Measurements from ENCODE around the gene ELK4.

The ELK4 gene

DNA sequence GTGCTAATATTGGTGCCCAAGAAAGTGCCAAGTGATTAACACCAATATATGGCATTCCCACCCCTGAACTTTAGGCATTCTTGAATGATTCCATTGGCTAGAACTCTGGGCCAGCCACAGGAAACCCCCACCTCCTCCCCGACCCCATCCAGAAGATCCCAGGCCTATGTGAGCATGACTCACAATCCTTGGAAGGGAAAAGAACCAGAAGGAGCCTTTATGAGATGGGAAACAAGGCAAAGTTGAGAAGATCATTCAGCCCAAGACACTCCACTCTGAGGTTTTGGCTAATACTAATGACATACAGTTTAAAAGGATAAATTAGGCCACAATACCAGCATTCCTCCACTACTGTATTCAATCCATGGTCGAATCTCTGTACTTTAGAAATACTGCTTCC lies 21.8 kb downstream of the ELK4 start:
- H3K4me1 Mint-ChIP-seq = peaks cover 35% of the 10 kb centered on the region
- no peaks in the 10 kb centered on the region for H3K27me3 Mint-ChIP-seq
- no peak for DNase-seq
- CTCF ChIA-PET = no interaction called here
- H3K9me3 Mint-ChIP-seq = no peaks in the 10 kb centered on the region
- H3K4me3 Mint-ChIP-seq = no peak overlapping the region
- no peak overlapping the region for H3K27ac Mint-ChIP-seq
- H3K36me3 Mint-ChIP-seq = peaks cover 43% of the 10 kb centered on the region

DNA sequence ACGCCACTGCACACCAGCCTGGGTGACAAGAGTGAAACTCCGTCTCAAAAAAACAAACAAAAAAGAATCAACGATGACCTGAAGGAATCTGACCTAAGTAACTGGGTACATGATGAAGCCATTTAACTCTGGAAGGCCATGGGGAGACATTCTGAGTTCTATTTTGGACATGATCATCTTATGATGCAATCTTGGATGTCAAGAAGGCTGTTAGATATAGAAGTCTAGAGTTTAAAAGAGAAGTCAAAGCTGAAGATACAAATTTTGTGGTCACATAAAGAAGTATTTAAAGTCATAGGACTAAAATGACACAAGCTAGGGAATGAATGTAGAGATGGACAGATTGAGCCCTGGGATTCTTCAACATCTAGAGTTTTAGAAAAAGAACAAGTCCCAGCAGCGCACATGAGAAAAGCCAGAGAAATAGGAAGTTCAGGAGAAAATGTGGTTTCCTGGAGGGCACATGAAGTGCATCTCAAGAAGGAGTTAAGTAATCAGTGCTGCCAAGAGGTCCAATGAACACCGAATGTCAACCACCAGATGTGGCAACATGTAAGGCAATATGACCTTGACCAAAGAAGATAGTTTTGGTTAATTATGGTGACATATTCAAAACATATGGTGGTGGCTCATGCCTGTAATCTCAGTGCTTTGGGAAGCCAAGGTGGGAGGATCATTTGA lies 26.8 kb downstream of the ELK4 start:
- no peak overlapping the region for H3K4me3 Mint-ChIP-seq
- H3K27ac Mint-ChIP-seq = no peak overlapping the region
- peaks cover 32% of the 10 kb centered on the region for H3K36me3 Mint-ChIP-seq
- peaks cover 21% of the 10 kb centered on the region for H3K4me1 Mint-ChIP-seq
- no peak for DNase-seq
- no peaks in the 10 kb centered on the region for H3K27me3 Mint-ChIP-seq
- CTCF ChIA-PET = interaction anchor here (1.2 kb wide), 1 partner anchor 13 kb away, joined by 6 read pairs; no protein-coding TSS in a partner anchor
- H3K9me3 Mint-ChIP-seq = no peaks in the 10 kb centered on the region

DNA sequence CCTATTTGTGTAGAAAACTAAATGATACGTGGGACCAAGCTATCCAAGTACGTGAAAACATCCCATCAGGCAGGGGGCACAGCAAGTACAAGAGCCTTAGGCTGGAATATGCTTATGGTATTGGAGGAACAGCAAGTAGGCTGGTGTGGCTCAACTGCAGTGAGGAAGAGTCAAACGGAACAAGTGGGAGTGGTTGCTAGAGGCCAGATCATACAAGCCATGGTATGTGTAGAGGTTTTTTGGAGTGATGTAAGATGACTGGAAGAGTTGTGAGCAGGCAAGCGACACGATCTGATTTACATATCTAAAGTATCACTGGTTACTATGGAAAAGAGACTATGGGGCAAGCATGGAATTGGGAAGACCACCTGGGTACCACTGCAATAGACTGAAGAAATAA lies 27.8 kb downstream of the ELK4 start:
- Mint-ChIP-seq H3K27ac (no peak overlapping the region), H3K9me3 (no peaks in the 10 kb centered on the region), H3K4me3 (no peak overlapping the region), H3K4me1 (peaks cover 23% of the 10 kb centered on the region), H3K27me3 (no peaks in the 10 kb centered on the region), H3K36me3 (peaks cover 30% of the 10 kb centered on the region)
- CTCF ChIA-PET = no interaction called here
- DNase-seq = no peak

DNA sequence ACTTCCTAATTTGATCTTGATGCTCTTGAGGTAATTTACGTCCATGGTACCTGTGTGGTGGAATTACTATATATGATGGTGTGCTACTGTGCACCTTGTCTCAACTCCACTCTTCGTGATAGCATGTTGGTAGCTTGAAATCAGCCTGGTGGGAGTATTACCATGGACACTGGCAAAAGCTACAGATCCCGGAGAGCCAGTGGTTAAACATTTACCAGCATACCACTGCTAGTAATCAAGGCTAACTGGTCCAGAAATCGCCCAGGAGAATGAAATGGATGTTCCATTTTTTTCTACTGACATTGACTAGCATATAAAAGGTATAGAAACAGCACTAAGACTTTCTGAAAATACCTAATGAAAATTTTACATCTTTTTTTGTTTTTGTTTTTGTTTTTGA lies 30.6 kb downstream of the ELK4 start:
- DNase-seq = no peak
- Mint-ChIP-seq H3K4me3 (no peak overlapping the region), H3K27ac (no peak overlapping the region), H3K9me3 (no peaks in the 10 kb centered on the region), H3K4me1 (peaks cover 29% of the 10 kb centered on the region), H3K36me3 (peaks cover 39% of the 10 kb centered on the region), H3K27me3 (no peaks in the 10 kb centered on the region)
- CTCF ChIA-PET = interaction anchor here (0.7 to 3.8 kb wide), 7 partner anchors 9 to 110 kb away, joined by 3 to 30 read pairs (median 5); partner anchors contain the start of gene ELK4

DNA sequence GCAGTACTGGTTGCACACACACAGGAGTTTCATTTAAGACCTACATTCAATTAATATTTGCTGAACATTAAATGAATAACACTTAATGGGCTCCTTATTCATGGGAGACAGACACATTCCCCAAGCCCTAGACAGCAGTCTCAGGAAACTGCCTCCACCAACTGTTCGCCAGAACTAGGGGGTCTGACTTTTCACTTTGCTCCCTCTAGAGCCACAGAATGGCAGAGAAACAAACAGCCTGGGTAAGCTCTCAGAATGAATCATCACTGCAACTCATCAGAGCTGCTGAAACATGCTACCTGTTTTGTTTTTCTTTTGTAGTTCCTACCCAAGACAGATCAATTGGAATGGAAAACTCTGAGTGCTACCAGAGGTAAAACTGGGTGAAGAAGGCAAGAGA lies 31.7 kb downstream of the ELK4 start:
- H3K4me3 Mint-ChIP-seq = no peak overlapping the region
- no peaks in the 10 kb centered on the region for H3K9me3 Mint-ChIP-seq
- no peaks in the 10 kb centered on the region for H3K27me3 Mint-ChIP-seq
- peaks cover 38% of the 10 kb centered on the region for H3K4me1 Mint-ChIP-seq
- H3K27ac Mint-ChIP-seq = peak overlapping the region; percentile 72
- CTCF ChIA-PET = interaction anchor here (1.1 to 3.8 kb wide), 5 partner anchors 8 to 111 kb away, joined by 3 to 30 read pairs (median 5); partner anchors contain the start of gene ELK4
- DNase-seq = no peak
- peaks cover 43% of the 10 kb centered on the region for H3K36me3 Mint-ChIP-seq

DNA sequence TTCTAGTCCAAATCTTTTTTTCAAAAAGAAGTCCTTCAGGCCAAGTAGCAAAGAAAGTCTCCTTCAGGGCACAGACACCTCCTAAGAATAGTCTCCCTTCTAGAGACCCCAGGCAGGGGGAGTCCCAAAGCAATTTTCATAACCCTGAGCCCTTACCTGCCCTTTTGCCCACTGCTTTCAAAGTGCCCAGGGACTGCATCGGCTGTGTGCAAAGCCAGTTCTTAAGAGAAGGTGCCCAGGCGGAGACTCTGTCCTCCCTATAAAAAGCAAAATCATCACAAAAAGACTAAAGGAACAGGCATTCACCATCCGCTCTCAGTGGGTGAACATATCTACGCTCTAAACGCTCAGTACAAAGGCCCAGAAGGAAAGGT lies 32.2 kb downstream of the ELK4 start:
- no peaks in the 10 kb centered on the region for H3K27me3 Mint-ChIP-seq
- no peaks in the 10 kb centered on the region for H3K9me3 Mint-ChIP-seq
- H3K4me3 Mint-ChIP-seq = no peak overlapping the region
- peaks cover 43% of the 10 kb centered on the region for H3K36me3 Mint-ChIP-seq
- CTCF ChIA-PET = interaction anchor here (0.9 to 3.8 kb wide), 3 partner anchors 8 to 33 kb away, joined by 3 to 30 read pairs (median 8); no protein-coding TSS in a partner anchor
- DNase-seq = no peak
- no peak overlapping the region for H3K27ac Mint-ChIP-seq
- peaks cover 38% of the 10 kb centered on the region for H3K4me1 Mint-ChIP-seq

DNA sequence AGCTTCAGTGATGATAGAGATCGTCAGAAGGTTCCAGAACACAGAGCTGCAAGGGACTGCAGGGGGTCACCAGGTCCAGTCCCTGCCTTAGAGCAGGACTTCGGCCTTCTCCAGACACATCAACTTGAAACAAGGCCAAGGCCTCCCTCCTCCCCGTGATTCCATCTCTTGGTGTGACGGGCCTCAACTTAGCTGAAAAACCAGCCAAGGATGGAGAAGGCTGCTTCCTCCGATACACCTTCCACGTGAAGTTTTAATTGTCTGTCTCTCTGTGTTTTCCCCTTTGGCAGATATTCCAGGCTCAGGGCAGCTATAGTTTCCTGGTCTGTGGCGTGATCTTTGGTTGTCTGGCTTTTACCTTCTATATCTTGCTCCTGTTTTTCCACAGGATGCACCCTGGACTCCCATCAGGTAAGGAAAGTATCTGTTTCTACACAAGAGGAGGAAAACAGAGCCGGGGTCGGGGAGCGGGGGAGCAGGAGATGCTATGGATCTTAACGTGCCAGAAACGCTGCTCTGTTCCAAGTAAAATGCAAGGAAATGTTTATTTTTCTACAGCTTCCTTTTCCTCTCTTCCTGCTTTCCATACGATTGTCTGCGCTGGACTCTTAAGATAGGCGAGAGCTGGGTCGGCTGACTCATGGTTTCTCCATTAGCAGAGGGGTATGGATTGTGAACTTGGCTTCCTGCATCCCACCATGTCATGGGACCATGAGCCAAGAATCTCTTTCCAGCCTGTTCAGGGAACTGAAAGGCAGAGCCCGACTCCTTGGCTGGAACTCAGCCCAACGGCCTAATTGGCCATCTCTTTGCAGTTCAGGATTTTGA lies 32.8 kb downstream of the ELK4 start:
- H3K4me1 Mint-ChIP-seq = peaks cover 43% of the 10 kb centered on the region
- H3K4me3 Mint-ChIP-seq = no peak overlapping the region
- no peaks in the 10 kb centered on the region for H3K27me3 Mint-ChIP-seq
- H3K27ac Mint-ChIP-seq = no peak overlapping the region
- H3K36me3 Mint-ChIP-seq = peaks cover 42% of the 10 kb centered on the region
- CTCF ChIA-PET = interaction anchor here (0.9 to 3.8 kb wide), 4 partner anchors 7 to 60 kb away, joined by 3 to 30 read pairs (median 6); no protein-coding TSS in a partner anchor
- no peak for DNase-seq
- no peaks in the 10 kb centered on the region for H3K9me3 Mint-ChIP-seq

DNA sequence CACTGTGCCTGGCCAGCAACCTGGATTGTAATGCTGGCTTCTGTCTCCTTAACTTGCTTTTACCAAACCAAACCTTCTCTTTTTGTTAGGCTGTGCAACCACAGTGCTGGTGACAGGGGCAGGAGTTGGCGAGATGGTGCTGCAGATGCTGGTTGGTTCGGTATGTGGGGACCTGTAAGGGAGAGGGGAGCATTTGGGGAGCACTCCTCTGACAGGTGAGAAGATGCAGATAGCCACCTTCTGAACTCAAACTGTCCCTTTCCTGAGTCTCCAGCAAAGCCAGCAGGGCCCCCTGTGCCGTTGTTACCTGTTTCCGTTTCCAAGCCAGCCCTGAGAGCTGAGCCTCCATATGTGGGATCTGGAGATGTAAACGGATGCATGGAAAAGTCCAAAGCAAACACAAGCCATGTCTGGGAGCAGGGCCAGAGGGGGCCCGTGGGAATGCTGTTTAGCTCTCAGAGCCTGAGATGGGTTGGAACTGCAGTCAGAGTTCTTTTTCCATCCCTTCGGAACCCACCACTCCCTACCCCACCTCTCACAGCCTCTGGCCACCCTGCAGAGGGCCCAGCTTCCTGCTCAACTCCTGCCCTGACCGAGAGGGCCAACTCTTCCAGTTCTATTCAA lies 34.0 kb downstream of the ELK4 start:
- no peak for DNase-seq
- H3K4me1 Mint-ChIP-seq = peaks cover 53% of the 10 kb centered on the region
- no peak overlapping the region for H3K4me3 Mint-ChIP-seq
- no peak overlapping the region for H3K27ac Mint-ChIP-seq
- no peaks in the 10 kb centered on the region for H3K27me3 Mint-ChIP-seq
- H3K9me3 Mint-ChIP-seq = no peaks in the 10 kb centered on the region
- CTCF ChIA-PET = interaction anchor here (1.3 to 1.7 kb wide), 2 partner anchors 35 to 61 kb away, joined by 5 to 8 read pairs; no protein-coding TSS in a partner anchor
- peaks cover 37% of the 10 kb centered on the region for H3K36me3 Mint-ChIP-seq

DNA sequence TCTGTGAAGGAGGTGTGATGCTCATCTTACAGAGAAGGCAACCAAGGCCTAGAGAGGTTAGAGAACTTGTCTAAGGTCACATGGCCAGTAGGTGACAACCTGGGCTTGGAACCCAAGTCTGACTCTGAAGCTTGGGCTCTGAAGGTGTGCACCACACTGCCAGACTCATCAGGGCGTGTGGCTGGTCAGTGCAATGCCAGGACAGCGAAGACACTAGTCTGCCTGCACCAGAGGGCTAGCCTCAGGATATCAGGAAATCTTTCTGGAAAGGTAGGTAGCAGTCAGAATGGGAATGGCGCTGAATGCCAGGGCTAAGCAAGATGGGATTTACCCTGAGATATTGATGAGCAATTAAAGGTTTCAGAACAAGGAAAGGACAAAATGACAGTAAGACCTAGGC lies 34.9 kb downstream of the ELK4 start:
- H3K4me3 Mint-ChIP-seq = no peak overlapping the region
- peaks cover 35% of the 10 kb centered on the region for H3K36me3 Mint-ChIP-seq
- no peaks in the 10 kb centered on the region for H3K27me3 Mint-ChIP-seq
- CTCF ChIA-PET = interaction anchor here (1.1 to 9.7 kb wide), 4 partner anchors 33 to 186 kb away, joined by 3 to 337 read pairs (median 118); partner anchors contain the start of gene ELK4
- no peak overlapping the region for H3K27ac Mint-ChIP-seq
- H3K4me1 Mint-ChIP-seq = peaks cover 60% of the 10 kb centered on the region
- no peak for DNase-seq
- no peaks in the 10 kb centered on the region for H3K9me3 Mint-ChIP-seq

DNA sequence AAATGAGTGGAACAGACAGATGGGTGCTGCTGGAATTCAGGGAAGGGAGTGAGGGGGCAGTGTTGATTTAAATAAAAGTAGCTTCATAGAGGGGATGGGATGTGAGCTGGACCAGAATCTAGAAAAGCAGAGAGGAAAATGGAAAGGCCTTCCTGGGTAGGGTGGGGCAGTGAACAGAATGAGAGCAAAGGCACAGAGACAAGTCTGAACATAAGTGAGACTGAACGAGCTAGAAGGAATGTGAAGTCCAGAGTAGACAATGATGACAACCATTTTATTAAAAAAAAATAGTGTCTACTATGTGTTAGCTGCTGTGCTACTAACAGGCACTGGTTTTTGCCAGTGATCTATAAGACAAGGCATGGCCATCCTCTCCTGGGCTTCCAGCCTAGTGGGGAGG lies 36.0 kb downstream of the ELK4 start:
- DNase-seq = no peak
- no peaks in the 10 kb centered on the region for H3K27me3 Mint-ChIP-seq
- H3K36me3 Mint-ChIP-seq = peaks cover 33% of the 10 kb centered on the region
- no peaks in the 10 kb centered on the region for H3K9me3 Mint-ChIP-seq
- H3K4me3 Mint-ChIP-seq = no peak overlapping the region
- no peak overlapping the region for H3K27ac Mint-ChIP-seq
- peaks cover 65% of the 10 kb centered on the region for H3K4me1 Mint-ChIP-seq
- CTCF ChIA-PET = interaction anchor here (1.1 to 9.7 kb wide), 5 partner anchors 28 to 187 kb away, joined by 3 to 337 read pairs (median 3); partner anchors contain the start of gene ELK4

DNA sequence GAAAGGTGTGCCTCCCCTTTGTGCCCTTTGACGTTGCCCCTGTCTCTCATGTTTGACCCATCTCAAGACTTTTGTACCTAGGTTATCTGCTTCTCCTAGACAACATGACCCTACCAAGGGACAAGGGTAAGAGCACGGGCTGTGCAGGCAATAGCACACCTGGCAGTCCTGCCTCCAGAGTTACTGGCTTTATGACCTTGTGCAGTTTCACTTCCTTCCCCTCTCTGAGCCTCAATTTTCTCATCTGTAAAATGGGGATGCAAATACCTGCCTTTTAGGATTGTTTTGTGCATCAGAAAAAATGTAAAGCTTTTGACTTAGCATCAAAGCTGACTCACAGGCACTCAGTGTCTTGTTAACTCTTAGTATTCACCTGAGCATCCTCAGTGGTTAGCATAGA lies 36.4 kb downstream of the ELK4 start:
- Mint-ChIP-seq H3K9me3 (no peaks in the 10 kb centered on the region), H3K27me3 (no peaks in the 10 kb centered on the region), H3K4me3 (no peak overlapping the region), H3K36me3 (peaks cover 30% of the 10 kb centered on the region), H3K27ac (no peak overlapping the region), H3K4me1 (peaks cover 65% of the 10 kb centered on the region)
- no peak for DNase-seq
- CTCF ChIA-PET = interaction anchor here (1.1 to 9.7 kb wide), 5 partner anchors 28 to 187 kb away, joined by 3 to 337 read pairs (median 3); partner anchors contain the start of gene ELK4

DNA sequence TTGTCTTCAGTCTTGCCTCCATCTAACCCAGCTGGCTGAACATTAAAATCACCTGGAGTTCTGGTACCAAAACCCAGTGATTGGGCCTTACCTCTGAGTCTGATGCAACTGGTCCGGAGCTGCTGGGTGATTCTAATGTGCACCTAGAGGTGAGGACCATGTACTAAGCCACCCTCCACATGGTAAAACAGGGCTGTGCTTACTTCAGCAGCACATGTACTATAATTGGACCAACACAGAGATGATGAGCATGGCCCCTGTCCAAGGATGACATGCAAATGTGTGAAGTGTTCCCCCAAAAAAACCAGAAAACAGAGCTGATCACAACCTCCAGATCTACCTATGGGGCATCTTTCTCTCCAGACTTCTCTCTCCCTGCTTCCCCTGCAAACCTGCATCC lies 37.0 kb downstream of the ELK4 start:
- CTCF ChIA-PET = interaction anchor here (0.7 to 9.7 kb wide), 4 partner anchors 29 to 1068 kb away, joined by 3 to 337 read pairs (median 118); partner anchors contain the start of gene ELK4
- Mint-ChIP-seq H3K9me3 (no peaks in the 10 kb centered on the region), H3K36me3 (peaks cover 30% of the 10 kb centered on the region), H3K27me3 (peaks cover 5% of the 10 kb centered on the region), H3K4me3 (peak overlapping the region; percentile 16), H3K27ac (peak overlapping the region; percentile 69), H3K4me1 (peaks cover 62% of the 10 kb centered on the region)
- no peak for DNase-seq

DNA sequence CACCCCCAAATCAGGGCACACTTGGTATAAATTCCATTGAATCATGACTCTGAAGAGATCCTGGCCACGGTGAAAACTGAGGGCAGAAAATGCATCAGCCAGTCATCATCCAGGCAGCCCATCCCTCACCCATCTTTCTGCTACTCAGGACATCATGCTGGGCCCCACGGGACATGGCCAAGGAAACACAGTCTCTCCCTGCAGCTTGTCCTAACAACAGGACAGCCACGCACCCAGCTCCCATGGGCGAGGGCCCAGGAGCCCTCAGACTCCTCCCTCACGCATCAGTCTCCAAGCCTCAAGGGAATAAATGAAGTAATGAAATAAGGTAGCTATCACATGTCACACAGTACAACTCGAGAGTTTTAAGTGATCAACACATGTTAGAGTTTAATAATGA lies 37.8 kb downstream of the ELK4 start:
- peaks cover 9% of the 10 kb centered on the region for H3K27me3 Mint-ChIP-seq
- CTCF ChIA-PET = interaction anchor here (0.6 to 9.7 kb wide), 7 partner anchors 7 to 384 kb away, joined by 3 to 337 read pairs (median 16); partner anchors contain the start of gene ELK4
- H3K36me3 Mint-ChIP-seq = peaks cover 30% of the 10 kb centered on the region
- H3K4me3 Mint-ChIP-seq = peak overlapping the region; percentile 66
- H3K4me1 Mint-ChIP-seq = peaks cover 58% of the 10 kb centered on the region
- peak overlapping the region; percentile 93 for H3K27ac Mint-ChIP-seq
- no peaks in the 10 kb centered on the region for H3K9me3 Mint-ChIP-seq
- no peak for DNase-seq

DNA sequence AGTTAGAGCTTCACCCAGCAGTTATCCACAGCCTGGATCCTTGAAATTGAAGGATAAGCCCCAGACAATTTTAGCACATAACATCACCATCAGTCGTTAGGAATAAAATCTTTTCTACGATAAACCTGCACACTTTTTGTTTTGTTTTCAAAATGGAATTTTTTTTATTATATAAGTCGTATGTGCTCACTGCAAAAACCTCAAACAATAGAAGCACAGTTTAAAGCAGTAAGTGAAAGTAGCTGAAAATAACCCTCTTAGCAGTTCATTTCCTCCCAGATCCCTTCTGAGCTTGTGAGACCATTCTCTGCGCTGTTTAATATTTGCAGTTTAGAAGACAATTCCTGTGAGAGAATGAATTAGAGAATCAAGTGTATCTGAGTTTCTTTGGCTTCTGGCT lies 38.3 kb downstream of the ELK4 start:
- H3K27ac Mint-ChIP-seq = peak overlapping the region; percentile 93
- no peak for DNase-seq
- peak overlapping the region; percentile 66 for H3K4me3 Mint-ChIP-seq
- CTCF ChIA-PET = interaction anchor here (0.6 to 9.7 kb wide), 7 partner anchors 8 to 384 kb away, joined by 3 to 337 read pairs (median 16); partner anchors contain the start of gene ELK4
- H3K36me3 Mint-ChIP-seq = peaks cover 29% of the 10 kb centered on the region
- H3K4me1 Mint-ChIP-seq = peaks cover 58% of the 10 kb centered on the region
- H3K27me3 Mint-ChIP-seq = peaks cover 9% of the 10 kb centered on the region
- H3K9me3 Mint-ChIP-seq = no peaks in the 10 kb centered on the region
